Measurements from ENCODE around the gene LRFN2.

The LRFN2 gene

GRCh38 chr6:40524797-40525585 lies 62.2 kb downstream of the LRFN2 start:
- Histone ChIP-seq H3K4me3 (ENCODE audit: low read length) (no peak overlapping the region), H3K9ac (ENCODE audit: low read length) (no peak overlapping the region), H3K4me1 (ENCODE audit: control insufficient read depth, insufficient read depth, low read length) (no peaks in the 10 kb centered on the region), H3K9me3 (ENCODE audit: control insufficient read depth, low read length) (no peaks in the 10 kb centered on the region), H3K36me3 (ENCODE audit: control insufficient read depth, insufficient read depth, low read length) (no peaks in the 10 kb centered on the region), H3K27me3 (ENCODE audit: control insufficient read depth, insufficient read depth, low read length) (no peaks in the 10 kb centered on the region)

GRCh38 chr6:40523505-40524172 lies 63.5 kb downstream of the LRFN2 start:
- H3K9me3 ChIP-seq (ENCODE audit: control insufficient read depth, low read length) = no peaks in the 10 kb centered on the region

GRCh38 chr6:40521496-40521895 lies 65.7 kb downstream of the LRFN2 start:
- Histone ChIP-seq H3K9me3 (ENCODE audit: control insufficient read depth, low read length) (no peaks in the 10 kb centered on the region), H3K36me3 (ENCODE audit: control insufficient read depth, insufficient read depth, low read length) (no peaks in the 10 kb centered on the region), H3K9ac (ENCODE audit: low read length) (no peak overlapping the region), H3K4me1 (ENCODE audit: control insufficient read depth, insufficient read depth, low read length) (no peaks in the 10 kb centered on the region), H3K4me3 (ENCODE audit: low read length) (no peak overlapping the region), H3K27me3 (ENCODE audit: control insufficient read depth, insufficient read depth, low read length) (no peaks in the 10 kb centered on the region)

More at GRCh38 chr6:40523505-40524172, 63.5 kb downstream of the LRFN2 start:
- Histone ChIP-seq H3K4me1 (ENCODE audit: control insufficient read depth, insufficient read depth, low read length) (no peaks in the 10 kb centered on the region), H3K36me3 (ENCODE audit: control insufficient read depth, insufficient read depth, low read length) (no peaks in the 10 kb centered on the region), H3K4me3 (ENCODE audit: low read length) (no peak overlapping the region), H3K9ac (ENCODE audit: low read length) (no peak overlapping the region), H3K27me3 (ENCODE audit: control insufficient read depth, insufficient read depth, low read length) (no peaks in the 10 kb centered on the region)

- no peaks in the 10 kb centered on the region for H3K27me3 ChIP-seq (ENCODE audit: control insufficient read depth, insufficient read depth, low read length)
- H3K4me1 ChIP-seq (ENCODE audit: control insufficient read depth, insufficient read depth, low read length) = no peaks in the 10 kb centered on the region
Observed at GRCh38 chr6:40520678-40521077, 66.5 kb downstream of the LRFN2 start.

DNA sequence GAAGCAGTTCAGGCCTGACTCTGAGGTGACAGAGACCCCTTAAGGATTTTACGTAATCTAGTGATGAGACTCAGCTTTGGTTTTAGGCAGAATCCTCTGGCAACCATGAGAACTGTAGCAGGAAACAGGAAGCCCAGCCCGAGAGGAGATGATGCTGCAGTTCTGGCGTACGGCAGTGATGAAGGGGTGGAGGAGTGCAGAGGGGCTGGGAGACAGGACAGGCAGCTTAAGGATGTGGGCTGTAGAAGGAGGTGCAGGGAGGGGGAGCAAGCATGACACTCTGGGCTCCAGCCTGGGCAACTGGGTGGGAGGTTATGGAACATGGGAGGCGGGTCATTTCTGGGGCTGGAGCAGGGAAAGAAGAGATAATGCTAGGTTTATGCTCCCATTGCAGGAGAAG lies 67.1 kb downstream of the LRFN2 start:
- Histone ChIP-seq H3K27me3 (ENCODE audit: control insufficient read depth, insufficient read depth, low read length) (no peaks in the 10 kb centered on the region), H3K4me1 (ENCODE audit: control insufficient read depth, insufficient read depth, low read length) (no peaks in the 10 kb centered on the region), H3K9me3 (ENCODE audit: control insufficient read depth, low read length) (no peaks in the 10 kb centered on the region), H3K9ac (ENCODE audit: low read length) (no peak overlapping the region), H3K36me3 (ENCODE audit: control insufficient read depth, insufficient read depth, low read length) (no peaks in the 10 kb centered on the region), H3K4me3 (ENCODE audit: low read length) (no peak overlapping the region)

More at GRCh38 chr6:40520678-40521077, 66.5 kb downstream of the LRFN2 start:
- H3K9me3 ChIP-seq (ENCODE audit: control insufficient read depth, low read length) = no peaks in the 10 kb centered on the region
- no peak overlapping the region for H3K9ac ChIP-seq (ENCODE audit: low read length)
- H3K4me3 ChIP-seq (ENCODE audit: low read length) = no peak overlapping the region
- H3K36me3 ChIP-seq (ENCODE audit: control insufficient read depth, insufficient read depth, low read length) = no peaks in the 10 kb centered on the region

GRCh38 chr6:40517654-40518053 lies 69.5 kb downstream of the LRFN2 start:
- no peaks in the 10 kb centered on the region for H3K4me1 ChIP-seq (ENCODE audit: control insufficient read depth, insufficient read depth, low read length)
- no peaks in the 10 kb centered on the region for H3K36me3 ChIP-seq (ENCODE audit: control insufficient read depth, insufficient read depth, low read length)
- H3K4me3 ChIP-seq (ENCODE audit: low read length) = no peak overlapping the region
- H3K9ac ChIP-seq (ENCODE audit: low read length) = no peak overlapping the region
- H3K9me3 ChIP-seq (ENCODE audit: control insufficient read depth, low read length) = no peaks in the 10 kb centered on the region
- no peaks in the 10 kb centered on the region for H3K27me3 ChIP-seq (ENCODE audit: control insufficient read depth, insufficient read depth, low read length)

GRCh38 chr6:40516429-40516828 lies 70.7 kb downstream of the LRFN2 start:
- H3K9ac ChIP-seq (ENCODE audit: low read length) = no peak overlapping the region
- no peak overlapping the region for H3K4me3 ChIP-seq (ENCODE audit: low read length)
- no peaks in the 10 kb centered on the region for H3K9me3 ChIP-seq (ENCODE audit: control insufficient read depth, low read length)
- no peaks in the 10 kb centered on the region for H3K27me3 ChIP-seq (ENCODE audit: control insufficient read depth, insufficient read depth, low read length)
- no peaks in the 10 kb centered on the region for H3K36me3 ChIP-seq (ENCODE audit: control insufficient read depth, insufficient read depth, low read length)
- no peaks in the 10 kb centered on the region for H3K4me1 ChIP-seq (ENCODE audit: control insufficient read depth, insufficient read depth, low read length)

- Histone ChIP-seq H3K4me1 (ENCODE audit: control insufficient read depth, insufficient read depth, low read length) (no peaks in the 10 kb centered on the region), H3K36me3 (ENCODE audit: control insufficient read depth, insufficient read depth, low read length) (no peaks in the 10 kb centered on the region), H3K4me3 (ENCODE audit: low read length) (no peak overlapping the region), H3K27me3 (ENCODE audit: control insufficient read depth, insufficient read depth, low read length) (no peaks in the 10 kb centered on the region), H3K9me3 (ENCODE audit: control insufficient read depth, low read length) (no peaks in the 10 kb centered on the region), H3K9ac (ENCODE audit: low read length) (no peak overlapping the region)
Observed at GRCh38 chr6:40512340-40512739, 74.8 kb downstream of the LRFN2 start.

GRCh38 chr6:40511884-40512283 lies 75.3 kb downstream of the LRFN2 start:
- Histone ChIP-seq H3K4me3 (ENCODE audit: low read length) (no peak overlapping the region), H3K36me3 (ENCODE audit: control insufficient read depth, insufficient read depth, low read length) (no peaks in the 10 kb centered on the region), H3K9ac (ENCODE audit: low read length) (no peak overlapping the region), H3K4me1 (ENCODE audit: control insufficient read depth, insufficient read depth, low read length) (no peaks in the 10 kb centered on the region), H3K9me3 (ENCODE audit: control insufficient read depth, low read length) (no peaks in the 10 kb centered on the region), H3K27me3 (ENCODE audit: control insufficient read depth, insufficient read depth, low read length) (no peaks in the 10 kb centered on the region)

DNA sequence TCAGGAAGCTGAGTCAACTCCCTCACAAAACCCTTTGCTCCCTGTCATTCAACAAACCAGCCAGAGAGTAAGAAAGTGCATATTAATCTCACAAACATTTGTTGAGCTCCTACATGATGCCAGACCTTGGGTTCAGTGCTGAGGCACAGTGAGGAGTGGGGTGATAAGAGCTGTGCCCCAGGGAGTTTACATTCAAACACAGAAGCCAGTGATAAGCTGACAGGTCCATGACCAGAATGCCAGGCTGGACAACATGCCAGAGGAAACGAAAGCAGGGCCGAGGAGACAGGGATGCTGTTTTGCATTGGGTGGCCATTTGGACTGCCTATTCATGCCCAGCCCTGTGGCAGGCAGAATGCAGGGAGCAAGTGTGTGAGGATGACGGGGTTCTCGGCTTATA lies 76.7 kb downstream of the LRFN2 start:
- H3K4me3 ChIP-seq (ENCODE audit: low read length) = no peak overlapping the region
- no peaks in the 10 kb centered on the region for H3K9me3 ChIP-seq (ENCODE audit: control insufficient read depth, low read length)
- H3K9ac ChIP-seq (ENCODE audit: low read length) = no peak overlapping the region
- no peaks in the 10 kb centered on the region for H3K4me1 ChIP-seq (ENCODE audit: control insufficient read depth, insufficient read depth, low read length)
- no peaks in the 10 kb centered on the region for H3K27me3 ChIP-seq (ENCODE audit: control insufficient read depth, insufficient read depth, low read length)
- H3K36me3 ChIP-seq (ENCODE audit: control insufficient read depth, insufficient read depth, low read length) = no peaks in the 10 kb centered on the region

GRCh38 chr6:40509716-40510260 lies 77.4 kb downstream of the LRFN2 start:
- no peaks in the 10 kb centered on the region for H3K36me3 ChIP-seq (ENCODE audit: control insufficient read depth, insufficient read depth, low read length)
- H3K4me1 ChIP-seq (ENCODE audit: control insufficient read depth, insufficient read depth, low read length) = no peaks in the 10 kb centered on the region
- H3K9ac ChIP-seq (ENCODE audit: low read length) = no peak overlapping the region
- H3K27me3 ChIP-seq (ENCODE audit: control insufficient read depth, insufficient read depth, low read length) = no peaks in the 10 kb centered on the region
- H3K4me3 ChIP-seq (ENCODE audit: low read length) = no peak overlapping the region
- no peaks in the 10 kb centered on the region for H3K9me3 ChIP-seq (ENCODE audit: control insufficient read depth, low read length)

DNA sequence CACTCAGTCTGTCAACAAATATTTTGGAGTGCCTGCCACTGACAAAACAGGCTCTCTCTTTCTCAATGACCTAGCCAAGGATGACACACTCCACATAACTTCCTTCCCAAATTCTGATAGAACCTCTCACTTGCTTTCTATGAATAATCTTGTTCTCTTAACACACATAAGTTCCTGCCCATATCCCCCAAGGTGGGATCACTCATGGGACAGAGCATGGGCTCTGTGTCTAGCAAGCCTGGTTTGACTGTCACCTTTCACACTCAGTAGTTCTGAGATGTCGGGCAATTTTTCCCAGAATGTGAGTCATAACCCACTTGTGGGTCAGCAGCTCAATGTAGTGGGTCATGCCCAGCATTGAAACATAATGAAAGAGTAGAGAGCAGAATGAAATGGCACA lies 78.1 kb downstream of the LRFN2 start:
- Histone ChIP-seq H3K4me1 (ENCODE audit: control insufficient read depth, insufficient read depth, low read length) (no peaks in the 10 kb centered on the region), H3K9ac (ENCODE audit: low read length) (no peak overlapping the region), H3K4me3 (ENCODE audit: low read length) (no peak overlapping the region), H3K36me3 (ENCODE audit: control insufficient read depth, insufficient read depth, low read length) (no peaks in the 10 kb centered on the region), H3K9me3 (ENCODE audit: control insufficient read depth, low read length) (no peaks in the 10 kb centered on the region), H3K27me3 (ENCODE audit: control insufficient read depth, insufficient read depth, low read length) (no peaks in the 10 kb centered on the region)
